SU-DHL-6 (cell line): Measurements from ENCODE around the gene NPFFR2.

Experiments used
- CTCF ChIP-seq: fragments of 200-600 bp; sonication (generic); IDR thresholded peaks from one replicate; pipeline ENCODE4 v1.5.1; 2017; ENCODE audit warnings: antibody characterized with exemption, mild to moderate bottlenecking, low read length, moderate library complexity; ENCODE audit not compliant: insufficient read depth, poor library complexity, severe bottlenecking
- EZH2phosphoT487 ChIP-seq: fragments of 200-600 bp; sonication (generic), shearing (Covaris generic); conservative IDR thresholded peaks from 2 replicates; pipeline ENCODE4 v1.6.1; 2018; ENCODE audit warnings: mild to moderate bottlenecking, antibody characterized with exemption, low read length, moderate library complexity, mixed read lengths

GRCh38 chr4:72094059-72094797 is 62.4 kb downstream of the NPFFR2 start:
- TF ChIP-seq CTCF (no peak), EZH2phosphoT487 (no peak)
